ENCODE results near the gene ERC2.

Gene ERC2

GRCh38 chr3:55863028-55863427 is 605.2 kb downstream of the ERC2 start:
- no peak for DNase-seq (ENCODE audit: low read depth)
- no peak overlapping the region for H3K4me3 ChIP-seq (ENCODE audit: low read depth, low read length)
- TF ChIP-seq CTCF (IDR thresholded peaks at IDR 0.05; ENCODE audit: low read depth, low read length): no peak
- TF ChIP-seq MAX (IDR thresholded peaks at IDR 0.05; ENCODE audit: low read depth, low read length): no peak
- no peak for TF ChIP-seq POLR2A (IDR thresholded peaks at IDR 0.05; ENCODE audit: extremely low read depth, insufficient read length)
- TF ChIP-seq MYC (IDR thresholded peaks at IDR 0.05; ENCODE audit: low read depth, low read length): no peak

- DNase-seq (ENCODE audit: low read depth): no peak
- no peak for TF ChIP-seq MYC (IDR thresholded peaks at IDR 0.05; ENCODE audit: low read depth, low read length)
- TF ChIP-seq POLR2A (IDR thresholded peaks at IDR 0.05; ENCODE audit: extremely low read depth, insufficient read length): no peak
- TF ChIP-seq MAX (IDR thresholded peaks at IDR 0.05; ENCODE audit: low read depth, low read length): no peak
- no peak for TF ChIP-seq CTCF (IDR thresholded peaks at IDR 0.05; ENCODE audit: low read depth, low read length)
- no peak overlapping the region for H3K4me3 ChIP-seq (ENCODE audit: low read depth, low read length)
These were observed 608.1 kb downstream of the ERC2 start for GRCh38 chr3:55860049-55860721.

DNA sequence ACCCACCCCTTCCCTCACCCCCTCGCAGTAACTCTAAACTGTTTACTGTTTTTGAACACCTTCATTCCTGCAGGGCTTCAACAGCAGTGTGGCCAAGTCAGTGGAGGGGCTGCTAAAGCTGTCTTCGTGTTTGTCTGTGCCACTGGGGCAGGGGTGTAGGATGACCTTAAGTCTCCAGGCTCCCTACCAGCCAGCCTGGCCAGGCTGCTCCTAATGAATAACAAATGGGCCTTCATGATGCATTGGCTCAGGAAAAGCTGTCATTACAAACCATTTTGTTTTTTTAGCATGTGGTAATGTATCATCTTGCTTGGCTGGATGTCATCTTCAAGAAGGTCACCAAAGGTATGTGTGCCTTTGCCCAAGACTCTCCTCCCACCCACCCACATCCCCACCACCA is 609.0 kb downstream of the ERC2 start:
- no peak for DNase-seq (ENCODE audit: low read depth)
- H3K4me3 ChIP-seq (ENCODE audit: low read depth, low read length): no peak overlapping the region
- TF ChIP-seq POLR2A (IDR thresholded peaks at IDR 0.05; ENCODE audit: extremely low read depth, insufficient read length) (no peak), MAX (IDR thresholded peaks at IDR 0.05; ENCODE audit: low read depth, low read length) (no peak), MYC (IDR thresholded peaks at IDR 0.05; ENCODE audit: low read depth, low read length) (no peak), CTCF (IDR thresholded peaks at IDR 0.05; ENCODE audit: low read depth, low read length) (no peak)

- no peak for DNase-seq (ENCODE audit: low read depth)
- no peak for TF ChIP-seq CTCF (IDR thresholded peaks at IDR 0.05; ENCODE audit: low read depth, low read length)
- TF ChIP-seq POLR2A (IDR thresholded peaks at IDR 0.05; ENCODE audit: extremely low read depth, insufficient read length): no peak
- TF ChIP-seq MAX (IDR thresholded peaks at IDR 0.05; ENCODE audit: low read depth, low read length): no peak
- no peak for TF ChIP-seq MYC (IDR thresholded peaks at IDR 0.05; ENCODE audit: low read depth, low read length)
- H3K4me3 ChIP-seq (ENCODE audit: low read depth, low read length): no peak overlapping the region
These were observed 609.5 kb downstream of the ERC2 start for GRCh38 chr3:55858727-55859126.

DNA sequence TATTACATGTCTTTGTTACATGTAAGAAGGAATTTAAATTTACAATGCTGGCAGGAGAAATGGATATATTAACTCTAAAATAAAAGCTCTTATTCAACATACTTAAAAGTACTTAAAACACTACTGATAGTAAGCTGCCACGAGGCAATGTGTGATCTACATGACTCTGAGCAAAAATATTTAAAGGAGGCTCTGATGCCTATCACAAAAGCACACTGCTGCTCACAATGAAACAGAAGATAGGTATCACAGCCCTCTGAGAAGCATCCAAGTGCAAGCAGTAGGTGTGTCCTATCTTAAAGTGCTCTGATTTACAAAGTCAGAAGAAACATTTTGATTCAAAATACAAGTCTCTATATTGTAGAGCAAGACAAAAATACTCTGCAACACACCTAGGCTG is 610.0 kb downstream of the ERC2 start:
- no peak for TF ChIP-seq POLR2A (IDR thresholded peaks at IDR 0.05; ENCODE audit: extremely low read depth, insufficient read length)
- no peak for TF ChIP-seq CTCF (IDR thresholded peaks at IDR 0.05; ENCODE audit: low read depth, low read length)
- TF ChIP-seq MYC (IDR thresholded peaks at IDR 0.05; ENCODE audit: low read depth, low read length): no peak
- no peak for TF ChIP-seq MAX (IDR thresholded peaks at IDR 0.05; ENCODE audit: low read depth, low read length)
- H3K4me3 ChIP-seq (ENCODE audit: low read depth, low read length): no peak overlapping the region
- no peak for DNase-seq (ENCODE audit: low read depth)

Measured in NB4 (cell line).